ENCODE results near the gene DPYSL3.

GRCh38 chr5:147400881-147401280 is 109.0 kb downstream of the DPYSL3 start:
- no peak for TF ChIP-seq EZH2 (IDR thresholded peaks at IDR 0.05; ENCODE audit: insufficient read depth, poor library complexity, severe bottlenecking)
- no peak for TF ChIP-seq EZH2phosphoT487 (IDR thresholded peaks at IDR 0.05; ENCODE audit: insufficient read depth, low read depth)
